ENCODE data around the gene DOCK10.

Gene DOCK10

DNA sequence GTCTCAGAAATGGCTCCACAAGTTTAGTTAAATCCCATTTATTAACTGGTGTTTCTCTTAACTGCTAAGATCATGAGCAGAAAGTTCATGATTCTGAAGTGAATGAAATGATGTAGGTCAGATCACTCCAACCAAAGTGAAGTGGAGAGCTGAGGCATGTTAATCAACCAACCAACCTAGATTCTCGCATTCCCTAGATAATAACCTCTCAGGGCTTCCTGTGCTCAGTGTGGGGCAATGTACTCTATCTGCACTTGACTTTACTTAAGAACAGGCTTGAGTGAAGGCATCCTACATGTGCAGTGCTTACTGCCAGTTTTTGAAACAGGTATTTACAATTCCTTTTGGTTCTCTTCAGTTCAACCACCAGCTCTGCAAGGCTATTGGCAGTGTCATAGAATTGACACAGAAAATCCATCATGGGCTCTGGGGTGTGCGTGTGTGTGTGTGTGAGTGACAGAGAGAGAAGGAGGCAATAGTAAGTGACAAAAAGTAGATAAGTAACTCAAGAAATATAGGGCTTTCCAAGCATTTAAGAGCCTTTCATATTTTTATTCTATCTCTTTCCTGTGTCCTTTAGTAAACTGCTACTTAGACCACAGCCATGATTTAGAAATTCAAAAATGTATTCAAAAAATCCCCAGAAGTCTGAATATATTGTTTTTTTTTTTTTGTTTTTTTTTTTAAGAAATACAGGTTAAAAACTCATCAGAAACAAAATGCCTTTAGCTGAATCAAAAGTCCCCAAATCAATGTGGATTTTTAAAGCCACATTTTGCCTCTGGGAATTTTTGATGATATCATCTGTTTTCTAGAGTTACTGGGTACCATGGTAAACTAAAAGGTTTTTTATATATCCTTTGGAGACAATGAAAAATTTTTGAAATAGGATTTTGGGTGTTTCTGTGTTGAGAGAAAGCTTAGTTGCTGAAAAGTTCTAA lies 28.6 kb downstream of the DOCK10 start:
- no peak for DNase-seq

DNA sequence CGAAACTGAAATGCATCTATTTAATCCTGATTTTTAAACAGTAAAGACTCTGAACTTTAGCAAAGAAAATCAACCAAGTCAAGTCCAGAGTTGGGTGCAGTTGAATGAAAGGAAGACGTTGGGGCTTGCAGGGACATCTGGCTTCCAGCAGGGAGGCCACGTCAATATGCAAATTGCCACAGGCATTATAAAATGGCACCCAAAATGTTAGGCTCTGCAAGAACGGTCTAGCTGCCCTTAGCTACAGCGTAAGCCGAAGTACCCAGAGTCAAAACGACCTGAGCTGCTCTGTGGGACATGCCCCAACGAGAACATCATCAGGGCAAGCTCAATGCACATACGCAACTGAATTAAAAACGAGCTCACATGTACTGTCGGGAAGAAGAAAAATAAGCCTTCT lies 30.7 kb downstream of the DOCK10 start:
- no peak for DNase-seq

DNA sequence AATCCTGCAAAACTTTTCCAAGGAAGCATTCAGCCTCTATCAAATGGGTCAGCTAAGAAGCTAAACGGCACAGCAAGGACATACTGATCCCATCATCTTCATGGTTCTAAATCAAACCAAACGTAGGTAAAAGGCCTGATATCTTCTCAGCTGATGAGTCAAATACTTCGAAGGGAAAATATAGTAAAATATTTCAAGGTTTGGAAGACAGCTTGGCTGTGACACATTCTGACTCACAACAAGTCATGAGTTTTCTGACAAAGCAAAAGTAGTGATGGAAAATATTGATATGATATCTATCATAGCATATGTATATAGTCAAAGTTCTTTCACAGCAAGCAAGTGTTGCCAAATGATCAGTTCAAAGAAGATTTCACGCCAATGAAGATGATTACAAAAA lies 31.5 kb downstream of the DOCK10 start:
- no peak for DNase-seq

DNA sequence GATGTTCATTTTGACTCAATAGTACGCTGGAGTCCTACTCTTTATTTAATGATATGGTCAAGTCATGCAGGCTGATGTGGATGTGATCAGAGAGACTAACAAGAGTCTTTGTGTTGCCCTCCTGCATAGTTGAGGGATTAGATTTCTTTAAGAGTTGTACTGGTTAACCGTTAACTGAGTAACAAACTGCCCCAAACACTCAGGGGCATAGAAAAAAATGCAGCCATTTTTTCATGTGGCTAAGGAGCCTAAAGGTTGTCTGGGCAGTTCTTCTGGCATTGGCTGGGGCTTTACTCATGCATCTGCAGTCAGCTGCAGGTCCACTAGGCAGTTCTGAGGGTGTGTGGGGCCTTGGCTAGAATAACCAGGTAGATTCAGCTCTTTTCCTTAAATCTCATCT lies 32.5 kb downstream of the DOCK10 start:
- DNase-seq: no peak

DNA sequence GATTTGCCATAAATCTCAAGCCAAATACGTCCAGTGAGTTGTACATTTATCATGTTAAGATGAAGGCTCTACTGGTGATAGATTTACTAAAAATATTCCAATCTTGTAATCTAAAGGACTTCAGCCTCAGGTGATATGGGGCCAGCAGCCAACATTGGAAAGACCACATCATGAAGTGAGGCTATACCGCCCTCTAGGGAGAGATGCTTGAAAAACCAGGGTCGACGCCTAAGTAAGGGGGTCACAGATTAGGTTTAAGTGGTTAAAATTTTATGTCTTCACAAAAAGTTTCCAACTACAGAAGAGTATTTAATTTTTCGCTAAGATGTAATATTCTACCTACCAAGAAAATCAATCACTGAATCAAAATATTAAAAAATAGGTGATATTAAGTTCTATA lies 33.3 kb downstream of the DOCK10 start:
- no peak for DNase-seq

DNA sequence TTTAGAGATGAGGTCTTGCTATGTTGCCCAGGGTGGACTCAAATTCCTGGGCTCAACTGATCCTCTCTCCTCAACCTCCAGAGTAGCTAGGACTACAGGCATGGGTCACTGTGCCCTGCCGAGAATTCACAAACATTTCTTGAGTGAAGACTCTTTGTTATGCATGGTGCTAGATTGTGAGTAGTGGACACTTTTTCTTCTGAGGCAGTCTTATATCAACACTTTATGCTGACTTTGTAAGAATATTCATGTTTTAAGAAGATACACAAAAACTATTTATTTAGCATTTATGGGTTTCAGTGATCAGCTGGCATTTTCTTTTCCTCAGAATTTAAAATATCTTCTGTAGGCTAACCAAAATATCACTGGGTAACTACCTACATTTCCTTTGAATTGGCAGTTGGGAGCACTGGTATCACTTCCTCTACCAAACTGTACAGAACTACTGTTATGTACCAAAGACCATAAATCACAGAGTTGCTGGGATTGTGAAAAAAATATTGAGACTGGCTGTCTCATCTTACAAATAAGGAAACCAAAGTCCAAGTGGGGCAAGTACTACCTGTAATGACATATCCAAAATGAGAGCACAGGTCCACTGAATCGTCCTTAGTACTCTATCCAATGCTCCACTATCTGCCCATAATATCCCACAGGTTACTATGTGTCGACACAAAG lies 34.0 kb downstream of the DOCK10 start:
- DNase-seq: no peak

DNA sequence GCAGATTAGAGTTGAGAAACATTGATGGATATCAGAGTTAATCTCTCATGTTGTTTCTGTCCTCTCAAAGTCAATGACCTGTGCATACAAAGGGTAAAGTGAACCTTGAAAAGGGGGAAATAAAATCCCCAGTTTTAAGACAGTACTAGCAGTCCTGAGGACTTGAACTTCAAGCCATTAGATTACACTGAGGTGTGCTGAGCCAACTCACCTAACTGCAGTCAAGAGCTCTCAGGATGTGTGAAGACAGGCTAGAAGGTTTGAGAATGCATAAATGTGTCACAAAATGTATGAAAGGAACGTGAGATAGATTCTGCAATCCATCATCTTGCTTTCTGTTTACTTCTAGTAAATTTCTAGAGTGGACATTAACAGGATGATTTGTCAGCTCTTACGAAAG lies 35.5 kb downstream of the DOCK10 start:
- DNase-seq: no peak

DNA sequence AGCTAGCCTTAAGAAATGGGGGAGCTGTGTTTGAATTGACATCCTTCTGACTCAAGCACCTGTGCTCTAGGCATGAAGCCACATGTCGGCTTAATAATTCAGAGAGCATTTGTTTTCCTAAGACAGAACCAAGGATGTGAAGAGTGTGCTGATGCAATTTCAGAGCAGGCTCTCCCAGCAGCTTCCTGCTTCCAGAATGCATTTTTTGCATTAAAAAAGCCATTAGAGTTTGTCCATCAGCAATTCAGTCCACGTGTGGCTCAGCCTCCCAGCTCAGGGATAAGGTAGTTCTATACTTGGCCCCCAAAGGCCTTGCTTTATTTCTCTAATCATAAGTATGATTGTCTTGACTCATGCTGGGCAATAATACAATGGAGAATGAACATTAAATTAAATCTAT lies 37.7 kb downstream of the DOCK10 start:
- DNase-seq: no peak

DNA sequence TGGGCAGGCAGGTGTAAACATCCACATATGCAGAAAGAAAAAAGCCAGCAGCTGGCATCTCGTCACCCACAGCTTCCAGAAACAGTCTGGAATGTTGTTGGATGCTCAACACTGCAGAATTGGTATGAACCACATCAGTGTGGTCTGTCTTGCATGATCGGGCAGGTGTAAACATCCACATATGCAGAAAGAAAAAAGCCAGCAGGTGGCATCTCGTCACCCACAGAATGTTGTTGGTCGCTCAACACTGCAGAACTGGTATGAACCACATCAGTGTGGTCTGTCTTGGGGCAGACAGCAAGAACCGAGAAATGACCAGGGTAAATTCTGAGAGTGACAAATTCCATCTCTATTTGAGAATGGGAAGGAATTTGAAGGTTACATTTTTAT lies 39.6 kb downstream of the DOCK10 start:
- DNase-seq: peak in 1 of 58 donors; percentile 4

DNA sequence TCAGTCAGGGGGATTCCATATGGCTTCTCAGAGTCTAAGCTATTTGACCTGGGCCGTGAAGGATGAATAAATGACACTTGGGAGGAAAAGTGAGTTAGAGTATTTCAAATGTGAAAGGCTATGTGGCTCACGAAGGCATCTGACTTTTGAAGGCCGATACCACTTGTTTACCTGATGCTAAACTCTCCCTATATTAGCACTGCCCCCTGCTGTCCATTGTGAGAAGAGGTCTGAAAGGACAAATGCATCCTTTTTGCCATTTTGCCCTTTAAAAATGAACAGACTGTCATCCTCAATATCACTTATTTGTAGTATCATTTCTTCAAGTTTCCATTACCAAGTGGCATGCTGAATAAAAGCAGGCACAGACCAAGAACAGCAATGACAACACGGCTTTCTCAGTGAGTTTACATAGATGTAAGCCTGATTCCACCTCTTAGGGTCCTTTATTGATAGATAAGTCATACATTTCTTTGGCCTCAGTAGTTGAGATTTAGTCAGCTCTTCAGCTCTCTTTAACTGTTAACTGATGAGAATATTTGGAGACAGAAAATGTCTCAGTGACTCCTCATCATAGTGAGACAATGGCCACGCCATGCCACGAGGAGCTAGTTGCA lies 40.1 kb downstream of the DOCK10 start:
- DNase-seq: peak in 24 of 58 donors; percentile 1 to 56 (median 26)

DNA sequence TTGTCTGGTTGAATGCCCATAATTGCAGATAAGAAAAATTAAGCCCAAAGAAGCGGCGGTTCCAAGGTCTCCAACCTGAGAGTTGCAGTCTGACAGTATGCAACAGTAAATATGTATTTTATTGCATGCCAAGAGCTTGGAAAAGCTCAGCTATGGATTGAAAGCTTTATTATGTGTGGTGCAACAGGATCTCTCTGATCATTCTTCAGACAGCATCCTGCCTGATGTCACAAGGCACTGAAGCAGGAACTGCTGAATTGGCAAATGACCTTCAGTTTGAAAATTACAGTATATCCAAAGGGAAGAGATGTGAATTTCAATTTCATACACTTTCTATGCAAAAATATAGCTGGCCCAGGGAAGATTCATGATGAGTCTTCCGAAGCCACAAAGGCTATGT lies 42.5 kb downstream of the DOCK10 start:
- no peak for DNase-seq

DNA sequence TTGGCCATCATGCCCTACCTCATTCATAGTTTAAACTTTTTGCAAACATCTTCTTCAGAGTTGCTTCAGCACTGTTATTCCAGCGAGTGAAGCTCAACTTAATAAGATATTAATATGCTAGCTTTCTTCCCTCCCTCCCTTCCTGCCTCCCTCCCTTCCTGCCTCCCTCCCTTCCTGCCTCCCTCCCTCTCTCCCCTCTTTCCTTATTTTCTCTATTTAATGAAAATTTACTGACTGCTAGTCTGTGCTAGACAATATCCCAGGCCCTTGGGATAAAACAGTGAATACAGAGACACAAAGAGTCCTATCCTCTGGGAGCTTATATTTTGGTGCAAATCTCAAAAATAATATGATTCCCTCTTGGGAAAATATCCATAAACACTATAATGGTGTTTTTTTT lies 42.9 kb downstream of the DOCK10 start:
- no peak for DNase-seq

DNA sequence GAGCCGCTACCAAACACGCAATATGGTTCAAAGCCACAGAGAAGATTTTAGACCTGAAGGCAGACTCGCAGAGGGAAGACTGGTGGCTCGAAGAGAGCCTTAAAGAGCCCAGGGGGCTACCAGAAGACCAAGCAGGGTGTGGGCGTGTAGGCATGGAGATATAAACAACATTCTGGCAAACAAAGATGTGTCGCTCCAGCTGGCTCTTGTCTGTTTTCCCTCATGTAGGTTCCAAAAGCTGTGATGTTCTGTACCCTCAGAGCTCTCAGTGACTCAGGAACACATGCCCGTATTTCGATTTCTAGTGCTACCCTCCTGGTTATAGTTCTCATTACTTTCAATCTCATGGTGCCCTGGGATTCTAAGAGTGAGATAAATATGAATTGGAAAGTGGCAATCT lies 44.5 kb downstream of the DOCK10 start:
- peak in 14 of 58 donors; percentile 5 to 59 (median 23) for DNase-seq

DNA sequence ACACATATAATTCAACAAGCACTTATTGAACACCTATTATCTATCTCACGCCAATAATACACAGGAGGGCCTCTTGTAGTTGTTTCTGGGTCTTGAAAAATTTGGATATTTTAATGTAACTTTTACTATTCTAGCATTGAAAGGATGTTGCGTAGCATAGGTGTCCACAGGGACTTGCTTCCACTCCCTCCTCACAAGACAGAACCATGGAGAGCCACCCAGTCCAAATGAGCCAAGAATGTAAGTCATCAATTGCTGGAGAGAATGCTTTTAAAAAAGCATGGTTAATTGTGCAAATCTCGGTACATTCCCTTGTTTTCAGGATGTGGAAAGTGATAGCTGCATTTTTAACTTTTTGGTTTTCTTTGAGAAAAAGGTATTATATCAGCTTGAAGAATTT lies 46.8 kb downstream of the DOCK10 start:
- DNase-seq: no peak

DNA sequence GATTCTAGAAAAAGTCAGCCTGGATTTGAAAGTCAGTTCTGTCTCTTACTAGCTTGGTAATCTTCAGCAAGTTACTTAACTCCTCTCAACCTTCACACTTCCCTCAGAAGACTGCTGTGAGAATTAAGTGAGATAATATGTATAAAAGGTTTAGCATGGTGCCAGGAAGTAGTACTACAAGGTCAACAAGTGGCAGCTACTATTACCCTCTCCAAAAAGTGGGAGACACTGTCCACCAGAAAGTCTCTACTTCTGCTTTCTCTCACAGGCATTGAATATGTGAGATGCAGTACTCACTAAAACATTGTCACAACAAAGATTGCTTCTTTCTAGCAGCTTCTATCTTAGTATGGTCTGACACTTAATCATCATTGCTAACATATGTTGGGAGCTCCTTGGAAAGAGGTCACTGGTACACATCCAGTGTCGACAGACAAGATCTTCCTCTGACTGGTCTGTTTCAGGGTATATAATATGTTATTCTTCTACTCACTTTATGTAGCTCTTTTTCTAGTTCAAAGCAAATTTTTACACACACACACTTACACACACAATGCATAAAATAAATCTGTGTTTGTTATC lies 47.9 kb downstream of the DOCK10 start:
- DNase-seq: no peak

DNA sequence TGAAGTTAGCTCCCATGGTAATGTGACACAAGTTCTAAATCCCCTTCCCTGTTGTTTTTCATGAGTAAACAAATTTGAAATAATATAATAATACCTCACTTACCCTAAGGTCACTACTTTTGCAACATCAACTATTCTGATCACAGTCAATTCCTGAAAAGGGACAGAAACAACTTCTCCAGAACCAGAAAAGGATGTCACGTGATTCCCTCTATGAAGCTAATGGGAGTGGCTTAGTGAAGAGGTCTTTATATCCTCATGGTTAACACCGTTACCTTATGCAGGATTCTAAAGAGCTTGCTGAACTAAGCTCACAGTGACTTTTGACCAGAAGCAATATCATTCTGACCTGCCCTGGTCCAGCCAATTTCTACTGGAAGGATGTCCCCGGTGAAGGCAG lies 51.6 kb downstream of the DOCK10 start:
- DNase-seq: no peak

DNA sequence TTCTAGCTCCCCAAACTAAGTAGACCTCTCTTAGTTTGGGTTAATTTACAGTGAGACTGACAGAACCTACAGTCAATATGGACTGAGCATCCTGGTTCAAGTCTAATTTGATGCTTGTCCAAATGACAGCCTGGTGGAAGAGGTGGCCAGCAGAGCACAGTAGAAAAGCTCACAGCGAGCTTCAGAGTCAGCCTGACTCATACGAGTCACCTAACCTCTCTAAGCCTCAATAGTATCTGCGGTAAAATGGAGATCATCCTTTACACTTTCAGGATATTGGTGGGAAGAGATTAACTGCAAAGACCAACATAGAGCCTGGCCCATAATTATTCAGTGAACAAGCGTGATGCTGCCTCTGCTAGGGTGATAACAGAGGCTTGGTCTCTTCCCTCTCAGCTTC lies 54.5 kb downstream of the DOCK10 start:
- DNase-seq: no peak

DNA sequence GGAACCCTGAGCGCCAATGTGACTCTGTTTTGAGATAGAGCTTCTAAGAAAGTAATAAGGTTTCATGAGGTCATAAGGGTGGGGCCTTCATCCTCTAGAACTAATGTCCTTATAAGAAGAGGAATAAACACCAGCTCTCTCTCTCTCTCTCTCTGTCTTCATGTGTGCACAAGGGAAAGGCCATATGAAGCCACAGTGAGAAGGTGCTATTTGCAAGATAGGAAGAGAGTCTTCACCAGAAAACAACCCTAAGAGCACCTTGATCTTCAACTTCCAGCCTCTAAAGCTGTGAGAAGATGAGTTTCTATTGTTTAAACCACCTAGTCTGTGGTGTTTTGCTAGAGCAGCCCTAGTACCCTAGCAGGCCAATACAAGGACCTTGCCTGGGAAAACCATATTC lies 55.8 kb downstream of the DOCK10 start:
- no peak for DNase-seq

DNA sequence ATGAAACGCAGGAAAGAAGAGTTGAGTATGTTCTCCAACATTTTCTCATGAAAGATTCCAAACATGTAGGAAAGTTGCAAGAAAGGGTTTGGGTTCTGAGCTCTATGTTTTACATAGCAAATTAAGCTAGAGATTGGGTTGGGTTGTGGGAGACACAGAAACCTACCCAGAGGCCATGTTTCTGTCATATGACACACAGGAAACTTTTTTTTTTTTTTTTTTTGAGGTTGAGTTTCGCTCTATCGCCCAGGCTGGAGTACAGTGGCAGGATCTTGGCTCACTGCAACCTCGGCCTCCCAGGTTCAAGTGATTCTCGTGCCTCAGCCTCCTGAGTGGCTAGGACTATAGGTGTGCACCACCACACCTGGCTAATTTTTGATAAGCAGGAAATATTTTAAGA lies 57.6 kb downstream of the DOCK10 start:
- DNase-seq: no peak

DNA sequence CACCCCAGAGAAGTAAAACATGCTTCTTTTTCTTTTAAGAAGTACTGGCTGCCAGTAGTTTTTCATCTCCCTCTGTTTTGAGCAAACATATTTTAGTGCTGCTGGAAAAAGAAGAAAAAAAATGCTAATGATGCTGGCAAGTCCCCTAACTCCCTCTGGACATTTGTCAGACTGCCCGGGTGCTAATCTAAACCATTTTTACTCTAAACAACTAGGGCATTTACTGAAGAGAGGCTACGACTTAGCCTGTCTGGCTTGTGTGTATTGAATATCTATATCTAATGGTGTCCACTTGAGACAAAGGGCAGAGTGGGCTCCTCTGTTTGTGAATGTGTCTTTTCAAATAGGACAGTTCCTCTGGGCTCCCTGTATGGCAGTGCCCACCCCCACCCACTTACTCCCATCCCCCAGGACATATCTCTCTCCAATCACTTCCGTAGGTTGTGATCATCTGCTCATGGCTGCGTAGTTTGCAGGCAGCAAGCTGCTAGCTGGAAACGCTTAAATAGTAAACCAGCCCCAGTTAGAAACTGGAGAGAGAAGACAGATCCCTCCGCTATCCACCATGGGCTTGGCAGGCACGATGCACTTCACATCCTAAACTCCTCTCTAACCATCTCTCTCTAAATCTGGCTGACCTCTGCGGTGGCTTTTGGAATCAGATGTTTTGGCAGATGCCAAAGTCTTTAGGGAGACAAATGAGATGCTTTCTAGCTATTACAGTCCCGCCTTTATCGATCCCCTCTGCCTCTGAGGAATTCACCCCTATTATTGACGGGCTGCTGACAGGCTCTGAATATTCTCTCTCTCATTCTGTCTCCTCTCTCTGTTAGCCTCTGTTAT lies 58.3 kb downstream of the DOCK10 start:
- DNase-seq: peak in 24 of 58 donors; percentile 4 to 60 (median 29)
